Measurements from ENCODE around the gene FARS2.

The FARS2 gene

GRCh38 chr6:5817869-5818268 is 556.6 kb downstream of the FARS2 start:
- H3K4me3 ChIP-seq (ENCODE audit: low read depth in 1 of 2, low read length in 2 of 2) = no peak overlapping the region
- H4K20me1 ChIP-seq (ENCODE audit: insufficient read depth, low read length) = no peaks in the 10 kb centered on the region
- ATAC-seq (ENCODE audit: insufficient read depth, low read depth) (peak; percentile 33; the same call in 1 of the 3 replicates), DNase-seq (no peak)
- no peak for TF ChIP-seq EZH2 (IDR thresholded peaks at IDR 0.05; ENCODE audit: borderline replicate concordance, low read depth, low read length, severe bottlenecking)
- TF ChIP-seq, protein P1, sequence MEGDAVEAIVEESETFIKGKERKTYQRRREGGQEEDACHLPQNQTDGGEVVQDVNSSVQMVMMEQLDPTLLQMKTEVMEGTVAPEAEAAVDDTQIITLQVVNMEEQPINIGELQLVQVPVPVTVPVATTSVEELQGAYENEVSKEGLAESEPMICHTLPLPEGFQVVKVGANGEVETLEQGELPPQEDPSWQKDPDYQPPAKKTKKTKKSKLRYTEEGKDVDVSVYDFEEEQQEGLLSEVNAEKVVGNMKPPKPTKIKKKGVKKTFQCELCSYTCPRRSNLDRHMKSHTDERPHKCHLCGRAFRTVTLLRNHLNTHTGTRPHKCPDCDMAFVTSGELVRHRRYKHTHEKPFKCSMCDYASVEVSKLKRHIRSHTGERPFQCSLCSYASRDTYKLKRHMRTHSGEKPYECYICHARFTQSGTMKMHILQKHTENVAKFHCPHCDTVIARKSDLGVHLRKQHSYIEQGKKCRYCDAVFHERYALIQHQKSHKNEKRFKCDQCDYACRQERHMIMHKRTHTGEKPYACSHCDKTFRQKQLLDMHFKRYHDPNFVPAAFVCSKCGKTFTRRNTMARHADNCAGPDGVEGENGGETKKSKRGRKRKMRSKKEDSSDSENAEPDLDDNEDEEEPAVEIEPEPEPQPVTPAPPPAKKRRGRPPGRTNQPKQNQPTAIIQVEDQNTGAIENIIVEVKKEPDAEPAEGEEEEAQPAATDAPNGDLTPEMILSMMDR (IDR thresholded peaks at IDR 0.05; ENCODE audit: borderline replicate concordance, extremely low read depth, low read length, poor library complexity, severe bottlenecking) = no peak
- H3K79me2 ChIP-seq (ENCODE audit: insufficient read depth, low read length) = no peaks in the 10 kb centered on the region
- H3K27me3 ChIP-seq (ENCODE audit: insufficient read depth, low read length, poor library complexity) = no peaks in the 10 kb centered on the region
- H3K36me3 ChIP-seq (ENCODE audit: insufficient read depth, low read length) = no peaks in the 10 kb centered on the region
- H3K4me2 ChIP-seq (ENCODE audit: insufficient read depth, low read length) = no peak overlapping the region
- H3K9ac ChIP-seq (ENCODE audit: low read depth, low read length) = no peak overlapping the region
- H2AFZ ChIP-seq (ENCODE audit: low read depth, low read length) = no peak overlapping the region
- peaks cover 15% of the 10 kb centered on the region for H3K4me1 ChIP-seq (ENCODE audit: insufficient read depth, low read length)
- H3K9me3 ChIP-seq (ENCODE audit: insufficient read depth, low read length, severe bottlenecking) = no peaks in the 10 kb centered on the region
- H3K27ac ChIP-seq (ENCODE audit: low read length) = no peak overlapping the region

DNA sequence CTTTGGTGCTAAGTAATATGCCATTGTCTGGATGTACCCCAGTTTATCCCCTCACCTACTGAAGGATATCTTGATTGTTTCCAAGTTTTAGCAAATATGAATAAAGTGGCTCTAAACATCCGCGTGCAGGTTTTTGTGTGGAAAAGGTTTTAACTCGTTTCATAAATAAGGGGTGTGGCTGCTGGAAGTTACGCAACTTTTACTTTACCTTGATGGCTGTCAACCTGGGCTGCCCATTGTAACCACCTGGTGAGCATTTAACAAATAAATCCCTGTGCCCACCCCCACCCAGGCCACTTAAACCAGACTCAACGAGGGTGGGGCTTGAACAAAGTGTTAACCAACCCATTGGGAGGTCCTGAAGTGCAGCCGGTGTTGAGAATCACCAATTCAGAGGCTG is 557.6 kb downstream of the FARS2 start:
- no peaks in the 10 kb centered on the region for H3K79me2 ChIP-seq (ENCODE audit: insufficient read depth, low read length)
- H3K36me3 ChIP-seq (ENCODE audit: insufficient read depth, low read length) = no peaks in the 10 kb centered on the region
- no peak overlapping the region for H3K9ac ChIP-seq (ENCODE audit: low read depth, low read length)
- H3K27me3 ChIP-seq (ENCODE audit: insufficient read depth, low read length, poor library complexity) = no peaks in the 10 kb centered on the region
- no peak overlapping the region for H3K4me2 ChIP-seq (ENCODE audit: insufficient read depth, low read length)
- H4K20me1 ChIP-seq (ENCODE audit: insufficient read depth, low read length) = no peaks in the 10 kb centered on the region
- H3K9me3 ChIP-seq (ENCODE audit: insufficient read depth, low read length, severe bottlenecking) = no peaks in the 10 kb centered on the region
- DNase-seq (no peak), ATAC-seq (ENCODE audit: insufficient read depth, low read depth) (no peak)
- peaks cover 8% of the 10 kb centered on the region for H3K4me1 ChIP-seq (ENCODE audit: insufficient read depth, low read length)
- no peak overlapping the region for H3K27ac ChIP-seq (ENCODE audit: low read length)
- H2AFZ ChIP-seq (ENCODE audit: low read depth, low read length) = no peak overlapping the region
- no peak overlapping the region for H3K4me3 ChIP-seq (ENCODE audit: low read depth in 1 of 2, low read length in 2 of 2)
- TF ChIP-seq, protein P1 (IDR thresholded peaks at IDR 0.05; ENCODE audit: borderline replicate concordance, extremely low read depth, low read length, poor library complexity, severe bottlenecking) = no peak
- TF ChIP-seq EZH2 (IDR thresholded peaks at IDR 0.05; ENCODE audit: borderline replicate concordance, low read depth, low read length, severe bottlenecking) = no peak
